IMR-90 (cell line): ENCODE results near the gene PCBD1. TPM values are rescaled to one million over a fixed set of nuclear protein-coding genes. Genes with fewer than 3 reads are reported as not detected.

Experiments used
- ATAC-seq: fragments of 200-7000 bp; cut with Tn5 transposase; 2 replicates; pipeline ENCODE4 v1.9.1; 2020; ENCODE audit warnings: low read depth, mild to moderate bottlenecking, moderate library complexity
- BruUV-seq: library from RNA; stranded (reverse); fragments of 400-500 nt; replicated peaks from 2 replicates; lab custom pipeline; 2021; lab: Mats Ljungman, UMichigan
- CTCF ChIA-PET: fragments of 300-600 bp; formaldehyde crosslinking; extraction: SDS; loops from one replicate; lab custom pipeline; 2021; ENCODE audit warnings: antibody characterized with exemption; lab: Yijun Ruan, JAX
- POLR2A ChIA-PET: fragments of 300-600 bp; sonication (Branson Sonifier 250); formaldehyde crosslinking; loops from one replicate; lab custom pipeline; 2022; ENCODE audit warnings: antibody characterized with exemption; ENCODE audit not compliant: unreplicated experiment; lab: Charles Lee
- DNase-seq: peaks from one replicate; pipeline ENCODE4 v3.0.0; 2013
- H2AFZ ChIP-seq: replicated peaks from 2 replicates; pipeline ENCODE3; 2013; ENCODE audit warnings: low read length, mild to moderate bottlenecking; ENCODE audit not compliant: poor library complexity
- H2AK5ac ChIP-seq: 2 replicates; pipeline ENCODE4 v1.6.1; 2013; ENCODE audit warnings: low read depth, low read length, inconsistent platforms
- H2AK9ac ChIP-seq: replicated peaks from 2 replicates; pipeline ENCODE3; 2013; ENCODE audit warnings: mild to moderate bottlenecking, low read depth, low read length, moderate library complexity; ENCODE audit not compliant: poor library complexity
- H2BK120ac ChIP-seq: 2 replicates; pipeline ENCODE4 v1.6.1; 2013; ENCODE audit warnings: low read depth, low read length, inconsistent platforms
- H2BK15ac ChIP-seq: 3 replicates; pipeline ENCODE4 v1.6.1; 2013; ENCODE audit warnings: low read depth, low read length, inconsistent platforms
- H2BK20ac ChIP-seq: 2 replicates; pipeline ENCODE4 v1.6.1; 2013; ENCODE audit warnings: low read depth, mild to moderate bottlenecking, inconsistent platforms, low read length, moderate library complexity
- H2BK5ac ChIP-seq: 2 replicates; pipeline ENCODE4 v1.6.1; 2013; ENCODE audit warnings: mild to moderate bottlenecking, low read depth, low read length, inconsistent platforms; ENCODE audit not compliant: poor library complexity, severe bottlenecking
- H3K14ac ChIP-seq: replicated peaks from 2 replicates; pipeline ENCODE4 v1.6.1; 2013; ENCODE audit warnings: low read depth, low read length, inconsistent platforms
- H3K18ac ChIP-seq: 2 replicates; pipeline ENCODE4 v1.6.1; 2013; ENCODE audit warnings: low read depth, low read length, control low read depth
- H3K23ac ChIP-seq: 2 replicates; pipeline ENCODE4 v1.6.1; 2013; ENCODE audit warnings: low read depth, low read length, inconsistent platforms
- H3K27ac ChIP-seq: 2 replicates; pipeline ENCODE4 v1.5.1; 2013; ENCODE audit warnings: mild to moderate bottlenecking, control low read depth, low read length; ENCODE audit not compliant: insufficient read depth
- H3K27me3 ChIP-seq: 2 replicates; pipeline ENCODE4 v1.6.1; 2013; ENCODE audit warnings: low read length; ENCODE audit not compliant: control insufficient read depth, insufficient read depth
- H3K36me3 ChIP-seq: 2 replicates; pipeline ENCODE4 v1.6.1; 2013; ENCODE audit warnings: low read length, mixed read lengths; ENCODE audit not compliant: control insufficient read depth, insufficient read depth
- H3K4ac ChIP-seq: 2 replicates; pipeline ENCODE4 v1.6.1; 2013; ENCODE audit warnings: low read depth, low read length, inconsistent platforms
- H3K4me1 ChIP-seq: 2 replicates; pipeline ENCODE4 v1.6.1; 2013; ENCODE audit warnings: low read length, mixed read lengths; ENCODE audit not compliant: control insufficient read depth, insufficient read depth
- H3K4me2 ChIP-seq: 2 replicates; pipeline ENCODE4 v1.6.1; 2013; ENCODE audit warnings: low read depth, mild to moderate bottlenecking, control low read depth, low read length, moderate library complexity
- H3K4me3 ChIP-seq: 2 replicates; pipeline ENCODE4 v1.5.1; 2013; ENCODE audit warnings: low read depth, mild to moderate bottlenecking, control low read depth, low read length, moderate library complexity; ENCODE audit not compliant: insufficient read depth
- H3K56ac ChIP-seq: 2 replicates; pipeline ENCODE4 v1.6.1; 2013; ENCODE audit warnings: low read length, inconsistent platforms; ENCODE audit not compliant: insufficient read depth; ENCODE audit errors: extremely low read depth
- H3K79me1 ChIP-seq, 2 experiments: 2 replicates each; pipeline ENCODE4 v1.6.1; 2013; ENCODE audit warnings: low read length in 2 of 2, inconsistent platforms in 1 of 2, low read depth in 1 of 2
- H3K9ac ChIP-seq: 2 replicates; pipeline ENCODE4 v1.6.1; 2013; ENCODE audit warnings: low read depth, low read length, control low read depth
- H3K9me1 ChIP-seq: 2 replicates; pipeline ENCODE4 v1.6.1; 2013; ENCODE audit warnings: low read length, inconsistent platforms; ENCODE audit not compliant: insufficient read depth
- H3K9me3 ChIP-seq: 2 replicates; pipeline ENCODE4 v1.6.1; 2013; ENCODE audit warnings: low read length; ENCODE audit not compliant: control insufficient read depth, insufficient read depth
- H4K20me1 ChIP-seq: 2 replicates; pipeline ENCODE4 v1.6.1; 2013; ENCODE audit warnings: low read length, inconsistent platforms; ENCODE audit not compliant: insufficient read depth
- H4K5ac ChIP-seq: 2 replicates; pipeline ENCODE4 v1.6.1; 2013; ENCODE audit warnings: mild to moderate bottlenecking, low read depth, low read length, control low read depth
- H4K8ac ChIP-seq, 2 experiments: 2 replicates each; pipeline ENCODE4 v1.6.1; 2013; ENCODE audit warnings: low read depth in 2 of 2, low read length in 2 of 2, control low read depth in 1 of 2, inconsistent platforms in 1 of 2
- H4K91ac ChIP-seq: 2 replicates; pipeline ENCODE4 v1.6.1; 2013; ENCODE audit warnings: low read depth, low read length, inconsistent platforms; ENCODE audit not compliant: insufficient read depth
- BHLHE40 ChIP-seq: fragments of 150-350 bp; IDR thresholded peaks from 2 replicates; pipeline ENCODE4 v1.6.1; 2016; ENCODE audit warnings: mild to moderate bottlenecking, low read depth, low read length
- CEBPB ChIP-seq: IDR thresholded peaks from 2 replicates; pipeline ENCODE4 v1.6.1; 2012; ENCODE audit warnings: low read depth, low read length, improper control_type of control experiment
- CHD1 ChIP-seq: IDR thresholded peaks from 2 replicates; pipeline ENCODE4 v1.6.1; 2012; ENCODE audit warnings: low read depth, low read length, improper control_type of control experiment
- FOS ChIP-seq: fragments of 150-350 bp; IDR thresholded peaks from 2 replicates; pipeline ENCODE4 v1.6.1; 2016; ENCODE audit warnings: low read depth, low read length
- MAFK ChIP-seq: IDR thresholded peaks from 2 replicates; pipeline ENCODE4 v1.6.1; 2012; ENCODE audit warnings: low read depth, low read length, improper control_type of control experiment
- MAZ ChIP-seq: IDR thresholded peaks from 2 replicates; pipeline ENCODE4 v1.6.1; 2012; ENCODE audit warnings: low read depth, mild to moderate bottlenecking, low read length, improper control_type of control experiment, moderate library complexity, borderline replicate concordance
- POLR2A ChIP-seq: IDR thresholded peaks from 2 replicates; pipeline ENCODE4 v1.6.1; 2012; ENCODE audit warnings: mild to moderate bottlenecking, low read depth, low read length
- RAD21 ChIP-seq: IDR thresholded peaks from 2 replicates; pipeline ENCODE4 v1.6.1; 2012; ENCODE audit warnings: low read length, improper control_type of control experiment
- RCOR1 ChIP-seq: IDR thresholded peaks from 2 replicates; pipeline ENCODE4 v1.6.1; 2012; ENCODE audit warnings: mild to moderate bottlenecking, low read length, improper control_type of control experiment; ENCODE audit not compliant: insufficient replicate concordance
- SMC3 ChIP-seq: fragments of 150-350 bp; IDR thresholded peaks from 2 replicates; pipeline ENCODE4 v1.6.1; 2016; ENCODE audit warnings: low read depth, mild to moderate bottlenecking, antibody characterized with exemption, low read length, moderate library complexity
- USF2 ChIP-seq: fragments of 150-350 bp; IDR thresholded peaks from 2 replicates; pipeline ENCODE4 v1.6.1; 2017; ENCODE audit warnings: mild to moderate bottlenecking, antibody characterized with exemption, low read length, low read depth
- WGBS, 2 experiments: methylation state at CpG; one replicate each; pipeline versions ENCODE4 v1.1.5 to v1.1.7; 2013; ENCODE audit warnings: missing lambda C conversion rate in 2 of 2; ENCODE audit not compliant: insufficient read length in 1 of 2; ENCODE audit errors: extremely low coverage in 2 of 2; 5-methylcytosine and 5-hydroxymethylcytosine counted together
- dilution Hi-C: fragments of 300-500 bp; cut with HindIII; formaldehyde crosslinking; loops from one replicate; pipeline ENCODE4 v1.14.3; 2018; ENCODE audit warnings: low sequenced_read_pairs; ENCODE audit not compliant: unreplicated experiment
- in situ Hi-C: fragments of 300-500 bp; cut with MboI; formaldehyde crosslinking; loops from 3 replicates; pipeline ENCODE4 v1.14.3; 2019; ENCODE audit warnings: low sequenced_read_pairs, inconsistent platforms, mixed read lengths
- intact Hi-C: fragments of 100-400 bp; cut with micrococcal nuclease; formaldehyde crosslinking; loops from 2 replicates; pipeline ENCODE4 v1.10.0; 2022
- polyA plus RNA-seq, 3 experiments: library from polyadenylated mRNA; depleted of rRNA; stranded (reverse); fragments of >200 nt; gene quantifications; 2 replicates each; pipeline ENCODE4 v1.2.3, GENCODE V29; 2012; ENCODE audit warnings: low replicate concordance in 1 of 3
- total RNA-seq: library from RNA; depleted of rRNA; stranded (reverse); fragments of >200 nt; gene quantifications from 2 replicates; pipeline ENCODE4 v1.2.3, GENCODE V29; 2012

PCBD1 gene
- total and polyA plus RNA-seq, 2 of the 4 experiments (the other 2 are of a cell fraction), result 15.8 to 31.6 TPM

- Histone ChIP-seq H3K4me2 (no peak overlapping the region), H3K9me1 (no peaks in the 10 kb centered on the region), H4K91ac (no peak overlapping the region), H3K4me1 (no peaks in the 10 kb centered on the region), H3K18ac (no peak overlapping the region), H2AFZ (no peak overlapping the region), H3K9me3 (no peaks in the 10 kb centered on the region), H2BK15ac (no peak overlapping the region), H2BK5ac (no peak overlapping the region), H3K36me3 (no peaks in the 10 kb centered on the region), H3K4ac (no peak overlapping the region), H2BK120ac (no peak overlapping the region), H2AK5ac (no peak overlapping the region), H3K14ac (no peak overlapping the region), H3K9ac (no peak overlapping the region), H4K8ac (no peak overlapping the region), H3K79me1 (no peaks in the 10 kb centered on the region), H3K56ac (no peak overlapping the region), H3K4me3 (no peak overlapping the region), H2AK9ac (no peak overlapping the region), H2BK20ac (no peak overlapping the region), H3K27me3 (peaks cover 66% of the 10 kb centered on the region), H3K23ac (no peak overlapping the region), H3K27ac (no peak overlapping the region), H4K5ac (no peak overlapping the region), H4K20me1 (no peaks in the 10 kb centered on the region; the same call in 1 of the 2 replicates)
- no TSS peak for BruUV-seq
- CTCF ChIA-PET, result interaction anchor here (1.1 kb wide), 1 partner anchor 10 kb away, joined by 5 read pairs; no protein-coding TSS in a partner anchor
- in situ Hi-C loops (no loop called here), dilution Hi-C loops (no loop called here), intact Hi-C loops (no loop called here)
- POLR2A ChIA-PET, result no interaction called here
- DNase-seq (no peak), ATAC-seq (no peak)
- TF ChIP-seq FOS, result no peak
- TF ChIP-seq MAFK, result no peak
- no peak for TF ChIP-seq MAZ
- no peak for TF ChIP-seq CHD1
- TF ChIP-seq SMC3, result no peak
- TF ChIP-seq BHLHE40, result no peak
- no peak for TF ChIP-seq CEBPB
- TF ChIP-seq USF2, result no peak
- no peak for TF ChIP-seq RAD21
- no peak for TF ChIP-seq RCOR1
- TF ChIP-seq POLR2A, result no peak
- whole genome bisulfite sequencing, 2 experiments, result no CpG with 5 or more reads among the region's 5 CpGs
These were observed 24.2 kb upstream of the PCBD1 start for GRCh38 chr10:70912556-70912955.
